GF-D8 (cell line): ENCODE results near the gene ACTMAP.
"Not testable (repeated sequence)": the region's sequence is repeated elsewhere in the genome, so short reads cannot be mapped to it uniquely, and the experiment has no call there.

ENCODE experiments used
- DNase-seq: peaks from one replicate; lab custom pipeline; 2025; lab: John Stamatoyannopoulos, UW

Gene ACTMAP

DNA sequence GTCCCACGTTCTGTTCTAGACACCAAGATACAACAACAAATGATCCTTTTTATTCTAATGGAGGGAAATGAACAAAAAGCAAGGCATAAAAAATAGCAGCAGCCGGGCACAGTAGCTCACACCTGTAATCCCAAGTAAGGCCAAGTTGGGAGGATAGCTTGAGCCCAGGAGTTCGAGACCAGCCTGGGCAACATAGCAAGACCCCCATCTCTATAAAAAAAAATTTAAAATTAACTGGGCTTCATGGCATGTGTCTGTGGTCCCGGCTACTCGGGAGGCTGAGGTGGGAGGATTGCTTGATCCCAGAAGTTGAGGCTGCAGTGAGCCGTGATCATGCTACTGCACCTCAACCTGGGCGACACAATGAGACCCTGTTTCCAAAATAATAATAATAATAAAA is 26.1 kb upstream of the ACTMAP start:
- DNase-seq: no peak

DNA sequence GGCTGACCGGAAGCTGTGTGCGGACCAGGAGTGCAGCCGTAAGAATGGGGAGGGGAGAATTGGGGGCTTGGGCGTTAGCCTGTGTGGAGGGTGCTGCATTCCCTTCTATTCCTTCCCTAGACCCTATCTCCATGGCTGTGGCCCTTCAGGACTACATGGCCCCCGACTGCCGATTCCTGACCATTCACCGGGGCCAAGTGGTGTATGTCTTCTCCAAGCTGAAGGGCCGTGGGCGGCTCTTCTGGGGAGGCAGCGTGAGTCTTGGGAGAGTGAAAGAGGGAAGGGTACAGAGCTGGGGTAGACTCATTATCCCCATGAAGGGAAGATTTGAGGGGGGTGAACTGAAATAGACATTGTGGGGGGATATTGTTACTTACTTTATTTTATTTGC is 25.4 kb upstream of the ACTMAP start:
- no peak for DNase-seq

DNA sequence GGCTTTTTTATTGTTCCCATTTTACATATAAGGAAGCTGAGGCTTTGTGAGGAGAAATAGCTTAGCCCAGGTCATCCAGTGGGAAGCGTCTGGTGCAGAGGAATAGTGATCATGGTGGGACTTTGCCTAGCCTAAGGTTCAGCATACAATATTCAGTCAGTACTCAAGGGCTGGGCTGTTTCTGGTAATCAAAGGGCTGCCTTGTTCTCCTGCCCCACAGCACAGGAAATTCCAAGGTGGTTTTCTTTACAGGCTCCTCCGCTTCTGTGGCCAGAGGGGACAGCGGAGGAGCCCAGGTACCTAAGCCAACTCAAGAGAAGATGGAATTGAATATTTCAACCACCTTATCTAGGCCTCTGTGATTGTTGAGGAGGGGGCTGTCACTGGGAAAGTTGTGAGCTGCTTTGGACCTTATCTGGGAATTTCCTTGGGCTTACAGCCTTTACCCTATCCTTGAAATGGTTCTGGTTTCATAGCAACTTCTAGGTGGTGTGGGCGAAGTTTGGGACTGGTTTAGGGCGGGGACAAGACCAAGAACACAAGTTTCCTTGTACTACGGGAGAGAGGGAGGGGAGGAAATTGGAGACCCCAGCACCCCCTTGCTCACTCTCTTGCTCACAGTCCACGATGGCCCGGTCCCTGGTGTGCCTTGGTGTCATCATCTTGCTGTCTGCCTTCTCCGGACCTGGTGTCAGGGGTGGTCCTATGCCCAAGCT is 24.8 kb upstream of the ACTMAP start, which contains the start of gene MIA:
TSS of gene MIA (plus strand) at position 606 of the 716 bp plus-strand sequence. CDS start at position 628, 22 bp downstream.
- DNase-seq: no peak

DNA sequence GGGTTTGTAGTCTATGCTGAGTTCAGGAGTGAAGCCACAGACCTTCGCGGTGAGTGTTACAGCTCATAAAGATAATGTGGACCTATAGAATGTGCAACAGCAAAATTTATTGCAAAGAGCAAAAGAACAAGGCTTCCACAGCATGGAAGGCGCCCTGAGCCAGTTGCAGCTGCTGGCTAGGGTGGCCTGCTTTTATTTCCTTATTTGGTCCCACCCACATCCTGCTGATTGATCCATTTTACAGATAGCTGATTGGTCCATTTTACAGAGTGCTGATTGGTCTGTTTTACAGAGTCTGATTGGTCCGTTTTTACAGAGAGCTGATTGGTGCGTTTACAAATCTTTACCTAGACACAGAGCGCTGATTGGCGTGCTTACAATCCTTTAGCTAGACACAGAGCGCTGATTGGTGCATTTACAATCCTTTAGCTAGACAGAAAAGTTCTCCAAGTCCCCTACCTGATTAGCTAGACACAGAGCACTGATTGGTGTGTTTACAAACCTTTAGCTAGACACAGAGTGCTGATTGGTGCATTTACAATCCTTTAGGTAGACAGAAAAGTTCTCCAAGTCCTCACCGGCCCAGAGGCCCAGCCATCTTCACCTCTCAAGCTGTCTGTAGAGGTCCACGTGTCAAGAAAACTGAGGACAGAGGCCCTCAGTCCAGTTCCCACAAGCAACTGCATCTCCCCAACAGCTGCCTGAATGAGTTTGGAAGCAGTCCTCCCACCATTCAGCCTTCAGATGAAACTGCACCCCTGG is 21.0 kb upstream of the ACTMAP start:
- not testable (repeated sequence) for DNase-seq

GRCh38 chr19:40768869-40769268 is 18.6 kb upstream of the ACTMAP start:
- no peak for DNase-seq

GRCh38 chr19:40766385-40766784 is 16.1 kb upstream of the ACTMAP start:
- not testable (repeated sequence) for DNase-seq

DNA sequence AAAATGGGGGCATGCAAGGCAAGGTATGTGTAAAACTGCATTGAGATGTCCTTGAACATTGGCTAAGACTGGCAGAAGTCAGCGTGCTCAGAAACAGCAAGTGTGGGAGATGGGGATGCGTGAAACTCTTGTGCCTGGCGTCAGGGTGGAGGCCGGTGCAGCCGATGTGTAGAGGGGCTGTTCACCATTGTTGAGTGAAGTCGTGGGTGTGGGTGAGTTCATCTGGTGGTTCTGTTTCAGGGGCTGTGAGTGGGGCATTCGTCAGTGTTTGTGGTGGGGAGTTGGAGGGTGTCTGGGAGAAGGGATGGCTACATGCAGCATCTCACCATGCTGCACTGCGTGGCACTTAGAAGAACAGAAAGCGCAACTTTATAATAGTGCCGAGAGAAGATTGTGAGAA is 13.7 kb upstream of the ACTMAP start:
- no peak for DNase-seq

DNA sequence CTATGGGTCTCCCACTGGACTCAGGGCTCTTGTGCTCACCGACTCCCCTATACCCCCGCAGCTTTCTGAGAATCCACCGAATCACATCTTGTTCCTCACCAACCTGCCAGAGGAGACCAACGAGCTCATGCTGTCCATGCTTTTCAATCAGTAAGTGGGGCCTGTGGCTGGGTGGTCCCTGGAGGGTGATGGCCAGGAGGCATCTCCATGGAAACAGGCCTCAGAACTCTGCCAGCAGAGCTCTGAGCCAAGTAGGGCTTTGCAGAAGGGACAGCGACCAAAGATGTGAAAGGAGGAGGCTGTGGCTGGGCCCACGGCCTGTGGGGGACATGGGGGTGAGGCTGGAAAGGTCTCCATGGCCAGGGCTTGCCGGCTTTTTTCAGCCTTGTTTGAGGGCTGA is 13.2 kb upstream of the ACTMAP start:
- DNase-seq: no peak

DNA sequence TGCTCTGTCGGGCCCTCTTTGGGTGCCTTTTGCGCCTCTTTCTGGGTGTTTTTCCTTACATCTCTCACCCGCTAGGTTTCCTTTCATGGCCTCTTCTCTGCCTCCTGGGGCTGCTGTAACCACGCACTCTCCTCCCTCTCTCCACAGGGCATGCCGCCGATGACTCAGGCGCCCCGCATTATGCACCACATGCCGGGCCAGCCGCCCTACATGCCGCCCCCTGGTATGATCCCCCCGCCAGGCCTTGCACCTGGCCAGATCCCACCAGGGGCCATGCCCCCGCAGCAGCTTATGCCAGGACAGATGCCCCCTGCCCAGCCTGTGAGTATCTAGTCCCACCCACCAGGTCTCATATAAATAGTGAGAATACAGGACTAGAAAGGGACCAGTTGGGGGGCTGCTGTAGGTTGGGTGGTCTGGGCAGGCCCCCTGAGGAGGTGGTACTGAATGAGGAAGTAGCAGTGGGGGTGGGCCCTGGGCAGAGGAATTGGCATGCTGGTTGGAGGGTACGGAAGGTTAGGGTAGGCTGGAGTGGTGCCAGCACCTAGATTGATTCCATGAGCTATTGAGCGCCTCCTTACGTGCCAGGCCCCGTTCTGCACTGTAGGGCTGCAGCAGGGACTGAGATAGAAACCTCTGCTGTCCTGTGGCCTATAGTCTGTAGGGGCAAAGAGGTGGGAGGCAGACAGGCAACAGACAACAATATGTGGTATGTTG is 12.6 kb upstream of the ACTMAP start:
- DNase-seq: no peak

DNA sequence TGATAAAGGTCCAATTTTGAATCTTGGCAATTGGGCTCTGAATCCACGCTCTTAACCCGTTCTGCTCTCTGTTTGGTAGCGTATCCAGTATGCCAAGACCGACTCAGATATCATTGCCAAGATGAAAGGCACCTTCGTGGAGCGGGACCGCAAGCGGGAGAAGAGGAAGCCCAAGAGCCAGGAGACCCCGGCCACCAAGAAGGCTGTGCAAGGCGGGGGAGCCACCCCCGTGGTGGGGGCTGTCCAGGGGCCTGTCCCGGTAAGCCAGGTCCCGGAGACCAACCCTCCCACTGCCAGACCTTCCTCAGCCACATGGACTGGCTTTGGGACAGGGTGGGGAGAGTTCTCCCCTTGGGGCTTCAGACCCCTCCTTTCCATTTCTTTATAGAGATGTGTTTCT is 9.1 kb upstream of the ACTMAP start:
- DNase-seq: no peak

GRCh38 chr19:40758491-40758890 is 8.2 kb upstream of the ACTMAP start:
- no peak for DNase-seq

DNA sequence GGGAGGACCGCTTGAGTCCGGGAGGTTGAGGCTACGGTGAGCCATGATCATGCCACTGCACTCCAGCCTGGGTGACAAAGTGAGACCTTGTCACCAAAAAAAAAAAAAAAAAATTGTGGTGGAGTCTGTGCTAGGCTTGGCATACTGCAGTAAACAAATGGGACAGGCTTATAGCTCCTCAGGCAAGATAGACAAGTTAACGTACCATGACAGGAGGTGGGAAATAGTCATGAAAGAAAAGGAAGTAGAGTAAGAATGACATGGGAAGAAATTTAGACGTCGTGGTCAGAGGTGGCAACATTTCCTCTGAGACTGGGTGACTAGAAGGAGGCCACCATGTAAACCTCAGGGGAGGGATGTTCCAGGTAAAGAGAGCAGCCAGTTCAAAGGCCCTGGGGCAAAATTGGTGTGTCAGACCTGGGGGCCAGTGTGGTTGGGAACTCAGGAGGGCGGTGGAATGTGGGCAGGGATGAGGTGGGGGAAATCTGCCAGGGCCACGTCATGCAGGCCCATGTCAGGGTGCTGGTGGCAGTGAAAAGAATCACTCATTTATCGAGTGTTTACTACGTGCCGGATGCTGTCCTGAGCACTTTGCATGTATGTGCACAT is 6.3 kb upstream of the ACTMAP start:
- DNase-seq: no peak

GRCh38 chr19:40755791-40756190 is 5.5 kb upstream of the ACTMAP start:
- DNase-seq: no peak

- no peak for DNase-seq
These were observed 5.0 kb upstream of the ACTMAP start for GRCh38 chr19:40755248-40755624.

DNA sequence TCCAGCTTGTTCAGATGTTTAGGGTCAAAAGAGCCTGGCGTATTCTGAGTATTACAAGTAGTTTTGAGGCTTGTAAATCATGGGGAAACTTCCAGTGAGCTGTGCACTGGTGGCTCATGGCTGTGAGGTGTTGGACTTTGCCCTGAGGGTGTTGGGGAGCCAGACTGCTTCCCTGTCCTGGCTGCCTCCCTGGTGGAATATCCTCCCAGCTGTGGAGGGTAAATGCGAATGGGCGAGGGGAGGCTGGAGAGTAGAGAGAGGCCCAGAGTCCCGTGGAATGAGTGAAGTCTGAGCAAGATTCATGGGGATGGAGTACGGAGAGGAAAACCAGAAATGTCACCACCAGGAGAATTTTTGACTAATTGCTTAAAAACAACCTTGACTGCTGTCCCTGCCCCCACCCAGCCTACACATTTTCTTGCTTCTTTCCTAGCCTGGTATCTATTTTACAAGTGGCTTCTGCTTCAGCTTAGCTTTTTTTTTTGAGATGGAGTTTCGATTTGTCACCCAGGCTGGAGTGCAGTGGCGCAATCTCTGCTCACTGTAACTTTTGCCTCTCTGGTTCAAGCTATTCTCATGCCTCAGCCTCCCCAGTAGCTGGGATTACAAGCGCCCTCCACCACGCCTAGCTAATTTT is 4.5 kb upstream of the ACTMAP start:
- no peak for DNase-seq

DNA sequence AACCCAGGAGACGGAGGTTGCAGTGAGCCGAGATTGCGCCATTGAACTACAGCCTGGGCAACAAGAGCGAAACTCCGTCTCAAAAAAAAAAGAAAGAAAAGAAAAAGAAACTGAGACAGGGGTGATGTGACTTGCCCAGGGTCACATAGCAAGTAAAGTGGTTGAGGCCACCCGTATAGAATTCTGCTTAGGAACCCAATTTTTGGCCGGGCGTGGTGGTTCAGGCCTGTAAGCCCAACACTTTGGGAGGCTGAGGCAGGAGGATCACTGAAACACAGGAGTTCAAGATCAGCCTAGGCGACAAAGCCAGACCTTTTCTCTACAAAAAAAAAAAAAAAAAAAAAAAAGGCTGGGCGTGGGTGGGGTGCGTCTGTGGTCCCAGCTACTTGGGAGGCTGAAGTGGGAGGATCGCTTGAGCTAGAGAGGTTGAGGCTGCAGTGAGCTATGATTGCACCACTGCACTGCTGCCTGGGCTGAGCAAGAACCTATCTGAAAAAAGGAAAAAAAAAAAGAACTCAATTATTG is 2.0 kb upstream of the ACTMAP start:
- DNase-seq: no peak

DNA sequence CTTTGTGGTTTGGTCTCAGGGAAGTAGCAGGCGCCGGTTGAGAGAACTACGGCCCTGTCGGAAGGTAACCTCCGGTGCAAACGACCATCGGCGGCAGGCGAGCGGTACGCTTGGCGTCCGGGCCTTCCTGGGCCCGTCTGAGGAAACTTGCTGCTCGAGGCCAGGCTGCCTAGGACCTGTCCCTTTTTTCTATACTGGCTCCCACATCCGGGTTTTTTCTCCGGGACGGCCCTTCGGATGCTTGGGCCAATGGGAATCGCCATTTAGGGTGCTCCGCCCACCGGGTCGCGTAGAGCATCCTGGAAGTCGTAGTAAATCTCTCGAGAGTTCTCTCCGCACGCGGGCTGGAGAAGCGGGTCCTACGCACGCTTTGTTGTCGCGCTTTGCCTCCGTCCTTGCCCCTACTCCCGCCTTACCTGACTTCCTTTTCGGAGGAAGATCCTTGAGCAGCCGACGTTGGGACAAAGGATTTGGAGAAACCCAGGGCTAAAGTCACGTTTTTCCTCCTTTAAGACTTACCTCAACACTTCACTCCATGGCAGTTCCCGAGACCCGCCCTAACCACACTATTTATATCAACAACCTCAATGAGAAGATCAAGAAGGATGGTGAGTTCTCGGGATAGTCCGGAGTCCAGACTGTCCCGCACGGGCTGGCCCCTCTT is 729 bp upstream of the ACTMAP start, which contains the start of gene SNRPA:
TSS of gene SNRPA (plus strand) at position 330 of the 664 bp plus-strand sequence. CDS start at position 536, 206 bp downstream.
- peak; percentile 90 for DNase-seq

DNA sequence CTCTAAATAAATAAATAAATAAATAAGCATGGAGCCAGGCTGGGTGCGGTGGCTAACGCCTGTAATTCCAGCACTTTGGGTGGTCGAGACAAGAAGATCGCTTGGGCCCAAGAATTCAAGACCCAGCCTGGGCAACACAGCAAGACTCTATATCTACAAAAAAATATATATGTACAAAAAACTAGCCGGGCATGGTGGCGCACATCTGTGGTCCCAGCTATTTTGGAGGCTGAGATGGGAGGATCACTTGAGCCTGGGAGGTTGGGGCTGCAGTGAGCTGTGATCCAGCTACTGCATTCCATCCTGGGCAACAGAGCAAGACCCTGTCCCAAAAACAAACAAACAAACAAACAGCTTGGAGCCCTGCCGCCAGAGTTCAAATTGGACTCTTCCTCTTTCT is 2.7 kb downstream of the ACTMAP start:
- DNase-seq: no peak

DNA sequence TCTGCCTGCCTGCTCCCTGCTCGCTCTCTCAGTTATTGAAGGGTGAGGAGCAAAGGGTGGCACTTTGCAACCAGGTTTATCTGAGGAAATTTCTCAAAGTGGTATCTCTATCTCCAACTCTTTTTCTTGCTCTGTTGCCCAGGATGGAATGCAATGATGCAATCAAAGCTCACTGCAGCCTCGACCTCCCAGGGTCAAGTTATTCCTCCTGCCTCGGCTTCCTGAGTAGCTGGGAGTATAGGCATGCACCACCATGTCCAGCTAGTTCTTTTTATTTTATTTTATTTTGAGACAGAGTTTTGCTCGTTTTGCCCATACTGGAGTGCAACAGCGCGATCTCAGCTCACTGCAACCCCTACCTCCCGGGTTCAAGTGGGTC is 4.9 kb downstream of the ACTMAP start:
- no peak for DNase-seq

GRCh38 chr19:40744554-40745401 is 5.5 kb downstream of the ACTMAP start:
- DNase-seq: no peak
